22Rv1 (cell line): ENCODE results near the gene MT1M.

ENCODE experiments used
- H3K27ac ChIP-seq: fragments of 450-650 bp; 2 replicates; pipeline ENCODE4 v1.5.1; 2017
- ZFX ChIP-seq: fragments of 450-650 bp; IDR thresholded peaks from 2 replicates; pipeline ENCODE4 v1.6.1; 2017; ENCODE audit warnings: antibody characterized with exemption, borderline replicate concordance
- TF ChIP-seq, protein P1 (sequence below): fragments of 450-650 bp; IDR thresholded peaks from 2 replicates; pipeline ENCODE4 v1.5.1; 2017; ENCODE audit warnings: mild to moderate bottlenecking

The MT1M gene

GRCh38 chr16:56637814-56638750, 5.6 kb downstream of the MT1M start, which contains the start of gene MT1A:
MT1A (plus strand) TSS chr16:56638666; CDS start chr16:56638739, 73 bp downstream.
- H3K27ac ChIP-seq: no peak within 1 kb of the TSS
- TF ChIP-seq, protein P1, sequence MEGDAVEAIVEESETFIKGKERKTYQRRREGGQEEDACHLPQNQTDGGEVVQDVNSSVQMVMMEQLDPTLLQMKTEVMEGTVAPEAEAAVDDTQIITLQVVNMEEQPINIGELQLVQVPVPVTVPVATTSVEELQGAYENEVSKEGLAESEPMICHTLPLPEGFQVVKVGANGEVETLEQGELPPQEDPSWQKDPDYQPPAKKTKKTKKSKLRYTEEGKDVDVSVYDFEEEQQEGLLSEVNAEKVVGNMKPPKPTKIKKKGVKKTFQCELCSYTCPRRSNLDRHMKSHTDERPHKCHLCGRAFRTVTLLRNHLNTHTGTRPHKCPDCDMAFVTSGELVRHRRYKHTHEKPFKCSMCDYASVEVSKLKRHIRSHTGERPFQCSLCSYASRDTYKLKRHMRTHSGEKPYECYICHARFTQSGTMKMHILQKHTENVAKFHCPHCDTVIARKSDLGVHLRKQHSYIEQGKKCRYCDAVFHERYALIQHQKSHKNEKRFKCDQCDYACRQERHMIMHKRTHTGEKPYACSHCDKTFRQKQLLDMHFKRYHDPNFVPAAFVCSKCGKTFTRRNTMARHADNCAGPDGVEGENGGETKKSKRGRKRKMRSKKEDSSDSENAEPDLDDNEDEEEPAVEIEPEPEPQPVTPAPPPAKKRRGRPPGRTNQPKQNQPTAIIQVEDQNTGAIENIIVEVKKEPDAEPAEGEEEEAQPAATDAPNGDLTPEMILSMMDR: no peak
- TF ChIP-seq ZFX: no peak

GRCh38 chr16:56639045-56639444, 6.6 kb downstream of the MT1M start:
- TF ChIP-seq, protein P1: no peak
- no peak for TF ChIP-seq ZFX
- no peak overlapping the region for H3K27ac ChIP-seq

- TF ChIP-seq, protein P1: no peak
- TF ChIP-seq ZFX: no peak
These were observed 7.6 kb downstream of the MT1M start for GRCh38 chr16:56640076-56640475.

GRCh38 chr16:56641166-56641565, 8.7 kb downstream of the MT1M start:
- no peak overlapping the region for H3K27ac ChIP-seq
- TF ChIP-seq, protein P1: no peak
- no peak for TF ChIP-seq ZFX

More at GRCh38 chr16:56640076-56640475, 7.6 kb downstream of the MT1M start:
- no peak overlapping the region for H3K27ac ChIP-seq

GRCh38 chr16:56643080-56643778, 10.8 kb downstream of the MT1M start:
- TF ChIP-seq, protein P1: peak; percentile 80
- TF ChIP-seq ZFX: no peak
- no peak overlapping the region for H3K27ac ChIP-seq

DNA sequence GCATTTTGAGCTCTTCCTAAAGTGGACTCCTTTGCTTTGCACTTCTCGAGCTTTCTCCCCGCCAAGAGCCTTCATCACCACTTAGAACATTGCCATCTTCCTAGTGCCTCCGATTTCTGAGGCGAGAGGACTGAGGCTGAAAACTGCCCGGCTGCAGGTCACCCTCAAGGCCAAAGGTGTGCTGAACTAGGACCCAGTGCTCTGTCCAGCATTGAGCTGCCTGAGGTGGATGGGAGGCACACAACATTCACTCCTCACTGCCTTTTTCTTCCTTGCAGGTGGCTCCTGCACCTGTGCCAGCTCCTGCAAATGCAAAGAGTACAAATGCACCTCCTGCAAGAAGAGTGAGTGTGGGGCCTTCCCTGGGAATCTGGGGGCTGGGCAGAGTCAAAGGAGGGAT, 11.4 kb downstream of the MT1M start:
- TF ChIP-seq ZFX: no peak
- TF ChIP-seq, protein P1: peak; percentile 36; the same call in 1 of the 2 replicates
- H3K27ac ChIP-seq: no peak overlapping the region

DNA sequence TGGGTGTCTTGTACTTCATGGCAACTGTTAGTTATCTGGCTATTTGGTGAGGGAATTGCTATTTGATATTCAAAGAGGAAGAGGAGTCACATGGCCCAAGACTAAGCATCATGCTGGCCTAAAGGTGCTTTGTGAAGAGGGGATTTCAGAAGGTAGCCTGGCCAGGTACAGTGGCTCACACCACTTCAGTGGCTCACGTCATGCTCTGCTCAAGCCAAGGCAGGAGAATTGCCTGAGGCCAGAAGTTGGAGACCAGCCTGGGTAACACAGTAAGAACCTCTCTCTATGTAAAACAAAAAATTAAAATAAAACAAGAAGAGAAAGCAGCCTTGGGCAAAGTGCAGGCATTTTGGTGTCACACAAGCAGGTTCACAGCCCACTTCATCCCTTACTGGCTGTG, 12.9 kb downstream of the MT1M start:
- H3K27ac ChIP-seq: no peak overlapping the region
- TF ChIP-seq, protein P1: no peak
- TF ChIP-seq ZFX: no peak
